ENCODE results near the gene TMEM132D.

The TMEM132D gene

GRCh38 chr12:129527506-129527905 is 376.3 kb downstream of the TMEM132D start:
- DNase-seq, result no peak

- no peak for DNase-seq
These were observed 380.2 kb downstream of the TMEM132D start for GRCh38 chr12:129523621-129524020.

- no peak for DNase-seq
These were observed 383.1 kb downstream of the TMEM132D start for GRCh38 chr12:129520739-129521138.

GRCh38 chr12:129503802-129504201 is 400.0 kb downstream of the TMEM132D start:
- DNase-seq, result no peak

- DNase-seq, result no peak
These were observed 407.6 kb downstream of the TMEM132D start for GRCh38 chr12:129496226-129496625.

- no peak for DNase-seq
These were observed 409.1 kb downstream of the TMEM132D start for GRCh38 chr12:129494766-129495165.

GRCh38 chr12:129494260-129494659 is 409.6 kb downstream of the TMEM132D start:
- no peak for DNase-seq

GRCh38 chr12:129489100-129489676 is 414.6 kb downstream of the TMEM132D start:
- no peak for DNase-seq

- no peak for DNase-seq
These were observed 416.9 kb downstream of the TMEM132D start for GRCh38 chr12:129486931-129487330.

- DNase-seq, result no peak
These were observed 420.5 kb downstream of the TMEM132D start for GRCh38 chr12:129483111-129483893.

GRCh38 chr12:129481921-129482320 is 421.9 kb downstream of the TMEM132D start:
- DNase-seq, result no peak

GRCh38 chr12:129470196-129470595 is 433.6 kb downstream of the TMEM132D start:
- DNase-seq, result no peak

- DNase-seq, result no peak
These were observed 436.1 kb downstream of the TMEM132D start for GRCh38 chr12:129467726-129468125.

- DNase-seq, result no peak
These were observed 436.5 kb downstream of the TMEM132D start for GRCh38 chr12:129467289-129467688.

GRCh38 chr12:129466499-129466898 is 437.3 kb downstream of the TMEM132D start:
- no peak for DNase-seq

- DNase-seq, result no peak
These were observed 443.9 kb downstream of the TMEM132D start for GRCh38 chr12:129459886-129460285.

- no peak for DNase-seq
These were observed 457.1 kb downstream of the TMEM132D start for GRCh38 chr12:129446696-129447095.

GRCh38 chr12:129440278-129440677 is 463.5 kb downstream of the TMEM132D start:
- DNase-seq, result no peak

- DNase-seq, result no peak
These were observed 469.0 kb downstream of the TMEM132D start for GRCh38 chr12:129434790-129435189.

- no peak for DNase-seq
These were observed 475.4 kb downstream of the TMEM132D start for GRCh38 chr12:129428240-129428936.

GRCh38 chr12:129423041-129423580 is 480.7 kb downstream of the TMEM132D start:
- DNase-seq, result no peak

- no peak for DNase-seq
These were observed 490.5 kb downstream of the TMEM132D start for GRCh38 chr12:129413295-129413694.

- DNase-seq, result no peak
These were observed 494.5 kb downstream of the TMEM132D start for GRCh38 chr12:129409281-129409680.

- no peak for DNase-seq
These were observed 499.3 kb downstream of the TMEM132D start for GRCh38 chr12:129404556-129404955.
